BLaER1 treated with 17β-estradiol and CSF1 and Interleukin-3, amounts not matched to agents 10 nM and 100 nM (cell line): ENCODE measurements around the gene CYP4B1.
"Not testable (repeated sequence)": the region's sequence is repeated elsewhere in the genome, so short reads cannot be mapped to it uniquely, and the experiment has no call there.

Source experiments
- H3K27ac ChIP-seq, 11 experiments: shearing (Covaris generic); formaldehyde crosslinking; 2 replicates each; pipeline ENCODE4 v1.8.1; 2022
- H3K27me3 ChIP-seq, 11 experiments: shearing (Covaris generic); formaldehyde crosslinking; 2 replicates each; pipeline ENCODE4 v1.8.1; 2022
- H3K36me3 ChIP-seq, 11 experiments: shearing (Covaris generic); formaldehyde crosslinking; 2 replicates each; pipeline ENCODE4 v1.8.1; 2022
- H3K4me1 ChIP-seq, 10 experiments: shearing (Covaris generic); formaldehyde crosslinking; 2 replicates each; pipeline ENCODE4 v1.8.1; 2022
- H3K4me2 ChIP-seq, 11 experiments: shearing (Covaris generic); formaldehyde crosslinking; 2 replicates each; pipeline ENCODE4 v1.8.1; 2022
- H3K4me3 ChIP-seq, 10 experiments: shearing (Covaris generic); formaldehyde crosslinking; 2 replicates each; pipeline ENCODE4 v1.8.1; 2022
- H3K9ac ChIP-seq, 11 experiments: shearing (Covaris generic); formaldehyde crosslinking; 2 replicates each; pipeline ENCODE4 v1.8.1; 2022
- H3K9me3 ChIP-seq, 11 experiments: shearing (Covaris generic); formaldehyde crosslinking; replicated peaks in 1 of 11; 2 replicates each; pipeline ENCODE4 v1.8.1; 2022
- H4K20me1 ChIP-seq, 11 experiments: shearing (Covaris generic); formaldehyde crosslinking; 2 replicates each; pipeline ENCODE4 v1.8.1; 2022
- Cebpa-rat ChIP-seq, 11 experiments: shearing (Covaris generic); IDR thresholded peaks; 2 replicates each; pipeline ENCODE4 v1.8.1; 2022

CYP4B1 gene

DNA sequence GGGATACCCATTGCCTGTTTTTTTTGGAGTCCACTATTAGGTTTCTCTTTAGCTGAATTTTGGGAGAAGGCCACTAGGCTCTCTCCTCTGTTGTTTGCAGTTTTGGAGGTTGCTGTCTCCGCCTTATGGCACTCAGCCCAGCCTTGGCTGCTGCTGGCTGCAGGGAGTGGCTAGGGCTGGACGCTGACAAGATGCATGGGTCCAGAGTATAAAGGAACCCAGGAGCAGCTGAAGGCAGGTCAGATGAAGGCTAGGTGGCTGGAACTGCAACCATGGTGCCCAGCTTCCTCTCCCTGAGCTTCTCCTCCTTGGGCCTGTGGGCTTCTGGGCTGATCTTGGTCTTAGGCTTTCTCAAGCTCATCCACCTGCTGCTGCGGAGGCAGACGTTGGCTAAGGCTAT lies at the start of gene CYP4B1:
CYP4B1 (plus strand) TSS at position 237 of the 400 bp plus-strand sequence; CDS start at position 273, 36 bp downstream.
- no peak within 1 kb of the TSS for H3K4me3 ChIP-seq
- TF ChIP-seq Cebpa-rat (IDR thresholded peaks at IDR 0.05), result no peak
- H3K4me1 ChIP-seq, result no peaks in the 10 kb centered on the region
- no peaks in the 10 kb centered on the region for H3K9me3 ChIP-seq
- H4K20me1 ChIP-seq, result no peaks in the 10 kb centered on the region
- no peak within 1 kb of the TSS for H3K4me2 ChIP-seq
- no peaks in the 10 kb centered on the region for H3K27me3 ChIP-seq
- no peak within 1 kb of the TSS for H3K9ac ChIP-seq
- H3K36me3 ChIP-seq, result no peaks in the 10 kb centered on the region
- no peak within 1 kb of the TSS for H3K27ac ChIP-seq

DNA sequence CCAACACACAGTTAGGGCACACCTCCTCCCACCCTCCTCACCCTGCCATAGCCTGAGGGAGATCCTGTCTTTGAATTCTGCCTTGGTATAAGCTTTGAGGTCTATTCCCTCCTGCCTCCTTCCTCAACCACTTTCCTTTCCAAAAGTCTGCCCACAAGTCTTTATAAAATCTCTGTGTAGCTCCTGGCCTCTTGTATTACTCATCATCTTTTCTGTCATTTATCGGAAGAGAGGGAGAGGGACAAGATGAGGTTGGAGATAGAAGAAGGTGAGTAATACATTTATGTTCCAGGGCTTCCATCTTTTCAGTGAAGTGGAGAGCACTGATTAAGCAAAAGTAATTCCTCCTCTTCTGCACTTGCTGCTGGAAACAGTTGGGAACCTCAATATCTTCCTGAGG lies 49.4 kb upstream of the CYP4B1 start:
- Histone ChIP-seq H3K27me3 (no peaks in the 10 kb centered on the region), H3K9me3 (no peaks in the 10 kb centered on the region), H3K9ac (no peak overlapping the region), H4K20me1 (no peaks in the 10 kb centered on the region), H3K27ac (0 out of 22 replicates have a peak overlapping the region, but pooled peaks of 1 of the 11 experiments have one; percentile 24), H3K4me3 (no peak overlapping the region), H3K4me2 (peak overlapping the region in 10 of 11 experiments; percentile 19 to 75 (median 40); a peak in 13 of 22 replicates), H3K36me3 (no peaks in the 10 kb centered on the region), H3K4me1 (peaks cover 0 to 22% (median 15%) of the 10 kb centered on the region in 10 experiments; a peak in 15 of 20 replicates)
- TF ChIP-seq Cebpa-rat (IDR thresholded peaks at IDR 0.05), result no peak

DNA sequence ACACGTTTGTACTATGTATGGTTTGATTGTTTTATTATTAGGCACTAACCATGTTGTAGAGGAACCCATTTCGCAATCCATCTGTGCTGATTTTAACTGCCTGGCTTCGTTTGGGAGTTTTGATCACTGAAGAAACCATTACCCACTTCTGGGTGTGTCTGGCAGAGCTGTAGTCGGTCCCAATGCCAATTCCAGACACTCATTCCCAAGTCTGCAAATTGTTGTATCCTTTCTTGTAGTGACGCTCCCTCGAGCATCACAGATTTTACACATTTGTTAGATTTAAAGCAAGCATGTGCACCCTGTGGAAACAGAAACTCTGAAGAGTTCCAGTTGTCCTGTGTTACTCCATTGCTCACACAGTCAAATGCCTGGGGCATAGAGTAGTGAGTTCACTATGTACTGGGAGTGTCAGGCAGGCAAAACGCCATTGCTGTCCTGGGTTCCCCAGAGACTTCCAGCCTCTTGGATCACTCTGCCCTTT lies 48.9 kb upstream of the CYP4B1 start:
- Histone ChIP-seq H3K4me1 (peaks cover 0 to 22% (median 15%) of the 10 kb centered on the region in 10 experiments; a peak in 15 of 20 replicates), H3K27me3 (no peaks in the 10 kb centered on the region), H3K4me2 (peak overlapping the region in 10 of 11 experiments; percentile 19 to 75 (median 40); a peak in 13 of 22 replicates), H3K9ac (no peak overlapping the region), H3K36me3 (no peaks in the 10 kb centered on the region), H3K4me3 (no peak overlapping the region), H4K20me1 (no peaks in the 10 kb centered on the region), H3K27ac (no peak overlapping the region), H3K9me3 (no peaks in the 10 kb centered on the region)
- TF ChIP-seq Cebpa-rat (IDR thresholded peaks at IDR 0.05), result peak; percentile 16 to 85 (median 70); a peak in 14 of 22 replicates

GRCh38 chr1:46753985-46754384 lies 44.9 kb upstream of the CYP4B1 start:
- H3K9ac ChIP-seq, result no peak overlapping the region
- H3K4me1 ChIP-seq, result peaks cover 0 to 18% (median 13%) of the 10 kb centered on the region in 10 experiments; a peak in 15 of 20 replicates
- no peaks in the 10 kb centered on the region for H3K27me3 ChIP-seq
- H4K20me1 ChIP-seq, result no peaks in the 10 kb centered on the region
- H3K9me3 ChIP-seq, result no peaks in the 10 kb centered on the region
- H3K27ac ChIP-seq, result no peak overlapping the region
- H3K4me3 ChIP-seq, result no peak overlapping the region
- no peaks in the 10 kb centered on the region for H3K36me3 ChIP-seq
- H3K4me2 ChIP-seq, result no peak overlapping the region
- no peak for TF ChIP-seq Cebpa-rat (IDR thresholded peaks at IDR 0.05)

DNA sequence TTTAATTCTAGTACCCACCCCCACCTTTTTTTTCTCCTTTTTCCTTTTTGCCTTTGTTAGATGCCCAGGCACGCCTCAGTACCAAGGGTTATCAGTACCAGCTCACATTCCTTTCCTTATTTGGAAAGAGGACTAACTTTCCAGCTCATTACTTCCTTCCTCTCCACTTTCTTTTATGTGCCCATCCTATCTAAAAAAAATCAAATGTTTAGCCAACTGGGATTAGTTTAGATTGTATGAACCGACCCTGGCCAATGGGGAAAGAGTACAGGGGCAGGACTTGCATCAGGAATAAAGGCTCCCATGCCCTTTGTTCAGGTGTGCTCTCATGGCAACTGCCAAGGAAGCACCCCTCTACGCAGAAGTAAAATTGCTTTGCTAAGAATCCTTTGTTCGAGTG lies 44.1 kb upstream of the CYP4B1 start:
- not testable (repeated sequence) for H3K4me3 ChIP-seq

DNA sequence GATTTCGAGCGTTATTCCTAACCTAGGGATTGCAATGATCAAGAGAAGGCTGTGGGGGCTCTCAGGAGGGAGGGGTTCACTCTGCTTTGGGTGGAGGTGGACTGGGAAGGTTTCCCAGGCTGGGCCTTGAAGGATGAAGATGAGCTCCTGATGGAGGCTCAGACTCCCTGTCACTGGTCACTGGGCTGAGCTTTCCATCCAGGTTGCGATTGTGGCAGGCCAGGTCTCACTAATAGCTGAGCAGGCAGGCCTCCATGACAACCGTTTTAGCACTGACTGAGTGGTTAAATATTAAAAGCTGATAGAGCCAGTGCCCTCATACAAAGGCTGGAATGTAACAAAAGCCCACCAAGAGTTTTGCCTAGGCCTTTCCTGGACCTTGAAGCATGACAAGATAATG lies 43.7 kb upstream of the CYP4B1 start:
- Histone ChIP-seq H3K36me3 (no peaks in the 10 kb centered on the region), H4K20me1 (no peaks in the 10 kb centered on the region), H3K4me1 (peaks cover 0 to 7% (median 4%) of the 10 kb centered on the region in 10 experiments; a peak in 14 of 20 replicates), H3K9ac (no peak overlapping the region), H3K4me3 (no peak overlapping the region), H3K9me3 (no peaks in the 10 kb centered on the region), H3K4me2 (no peak overlapping the region), H3K27ac (no peak overlapping the region), H3K27me3 (no peaks in the 10 kb centered on the region)
- TF ChIP-seq Cebpa-rat (IDR thresholded peaks at IDR 0.05), result no peak

More for the DNA sequence above, 44.1 kb upstream of the CYP4B1 start:
- H3K9me3 ChIP-seq, H3K4me2 ChIP-seq, H3K27ac ChIP-seq, H3K9ac ChIP-seq, H3K36me3 ChIP-seq, H4K20me1 ChIP-seq, H3K27me3 ChIP-seq: not testable (repeated sequence)
- H3K4me1 ChIP-seq, result peaks cover 0 to 11% (median 8%) of the 10 kb centered on the region in 10 experiments; a peak in 15 of 20 replicates

- peaks cover 0 to 5% (median under 1%) of the 10 kb centered on the region in 11 experiments; a peak in 7 of 22 replicates for H3K9me3 ChIP-seq
- H3K4me2 ChIP-seq, result no peak overlapping the region
- no peak overlapping the region for H3K9ac ChIP-seq
- no peaks in the 10 kb centered on the region for H4K20me1 ChIP-seq
- H3K4me1 ChIP-seq, result peaks cover 0 to 13% (median 4%) of the 10 kb centered on the region in 10 experiments; a peak in 7 of 20 replicates
- no peak overlapping the region for H3K4me3 ChIP-seq
- no peaks in the 10 kb centered on the region for H3K36me3 ChIP-seq
- H3K27ac ChIP-seq, result no peak overlapping the region
- no peak for TF ChIP-seq Cebpa-rat (IDR thresholded peaks at IDR 0.05)
- no peaks in the 10 kb centered on the region for H3K27me3 ChIP-seq
These were observed 41.4 kb upstream of the CYP4B1 start for GRCh38 chr1:46757247-46757955.

- Histone ChIP-seq H3K4me2 (no peak overlapping the region), H3K27me3 (no peaks in the 10 kb centered on the region), H3K4me1 (peaks cover 0 to 13% (median 4%) of the 10 kb centered on the region in 10 experiments; a peak in 7 of 20 replicates), H3K4me3 (no peak overlapping the region), H4K20me1 (no peaks in the 10 kb centered on the region), H3K27ac (no peak overlapping the region), H3K9ac (no peak overlapping the region), H3K9me3 (peaks cover 0 to 11% (median 6%) of the 10 kb centered on the region in 11 experiments; a peak in 8 of 22 replicates), H3K36me3 (no peaks in the 10 kb centered on the region)
- no peak for TF ChIP-seq Cebpa-rat (IDR thresholded peaks at IDR 0.05)
These were observed 40.8 kb upstream of the CYP4B1 start for GRCh38 chr1:46757956-46758528.

DNA sequence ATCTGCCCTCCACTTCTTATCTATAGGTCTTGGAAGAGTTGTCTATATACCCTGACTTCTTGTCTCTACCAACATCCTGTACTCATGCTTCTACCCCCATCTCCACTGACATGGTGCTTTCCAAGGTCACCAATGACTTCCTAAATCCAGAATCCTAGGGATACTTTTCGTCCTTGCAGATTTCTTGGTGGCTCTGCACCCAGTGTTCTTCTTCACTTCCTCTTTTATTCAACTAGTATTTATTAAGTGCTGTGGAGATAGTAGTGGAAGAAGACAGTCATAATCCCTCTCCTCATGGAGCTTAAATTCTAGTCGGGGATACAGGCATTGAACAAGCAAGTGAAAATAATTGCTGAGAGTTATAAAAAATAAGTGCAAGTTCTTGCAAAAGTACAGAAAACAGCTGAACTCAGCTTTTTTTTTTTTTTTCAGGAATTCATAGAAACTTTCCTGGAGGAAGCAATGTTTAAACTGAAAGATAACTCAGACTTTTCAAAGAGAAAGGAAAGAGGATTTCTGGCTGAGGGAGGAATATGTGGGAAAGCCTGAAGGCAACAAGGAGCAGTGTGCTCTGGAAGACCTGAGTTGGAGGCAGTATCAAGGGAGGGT lies 38.2 kb upstream of the CYP4B1 start:
- TF ChIP-seq Cebpa-rat (IDR thresholded peaks at IDR 0.05), result no peak
- Histone ChIP-seq H3K27me3 (no peaks in the 10 kb centered on the region), H3K36me3 (no peaks in the 10 kb centered on the region), H3K4me3 (no peak overlapping the region), H4K20me1 (no peaks in the 10 kb centered on the region), H3K27ac (no peak overlapping the region), H3K9ac (no peak overlapping the region), H3K9me3 (peaks cover 0 to 12% (median 6%) of the 10 kb centered on the region in 11 experiments; a peak in 8 of 22 replicates), H3K4me1 (peaks cover 0 to 13% (median 4%) of the 10 kb centered on the region in 10 experiments; a peak in 7 of 20 replicates), H3K4me2 (peak overlapping the region in 1 of 11 experiments; percentile 26; a peak in 2 of 22 replicates)
